Fibroblast of the aortic adventitia (primary cell): ENCODE measurements around the gene RICTOR. TPM values are rescaled to one million over a fixed set of nuclear protein-coding genes. Genes with fewer than 3 reads are reported as not detected.
A peak's percentile ranks its signal among the peaks of the same experiment; 100 is the strongest.

Source experiments
- DNase-seq: peaks from one replicate; pipeline ENCODE4 v3.0.0-alpha.2; 2010; ENCODE audit warnings: low read depth
- H3K4me3 ChIP-seq: 2 replicates; pipeline ENCODE4 v1.5.1; 2011; ENCODE audit warnings: low read depth, mild to moderate bottlenecking, control low read depth, low read length, moderate library complexity
- CTCF ChIP-seq: IDR thresholded peaks from 2 replicates; pipeline ENCODE4 v1.5.1; 2011; ENCODE audit warnings: mild to moderate bottlenecking, low read length, control low read depth, inconsistent platforms; ENCODE audit not compliant: insufficient read depth
- total RNA-seq: library from RNA; depleted of rRNA; stranded (reverse); fragments of >200 nt; gene quantifications from 2 replicates; pipeline ENCODE4 v1.2.3, GENCODE V29; 2012; ENCODE audit warnings: low replicate concordance

RICTOR gene
- total RNA-seq, 1 donor = 55.0 TPM

- DNase-seq = no peak
- TF ChIP-seq CTCF = no peak
- H3K4me3 ChIP-seq = no peak overlapping the region
Measured at GRCh38 chr5:39006650-39007049, 67.5 kb downstream of the RICTOR start.

GRCh38 chr5:39005566-39006232, 68.5 kb downstream of the RICTOR start:
- no peak overlapping the region for H3K4me3 ChIP-seq
- peak; percentile 32 for DNase-seq
- peak; percentile 47 for TF ChIP-seq CTCF

- TF ChIP-seq CTCF = no peak
Measured at GRCh38 chr5:39001683-39002082, 72.5 kb downstream of the RICTOR start.

GRCh38 chr5:38999037-38999436, 75.2 kb downstream of the RICTOR start:
- no peak overlapping the region for H3K4me3 ChIP-seq
- DNase-seq = no peak
- TF ChIP-seq CTCF = no peak

More at GRCh38 chr5:39001683-39002082, 72.5 kb downstream of the RICTOR start:
- DNase-seq = no peak
- no peak overlapping the region for H3K4me3 ChIP-seq

DNA sequence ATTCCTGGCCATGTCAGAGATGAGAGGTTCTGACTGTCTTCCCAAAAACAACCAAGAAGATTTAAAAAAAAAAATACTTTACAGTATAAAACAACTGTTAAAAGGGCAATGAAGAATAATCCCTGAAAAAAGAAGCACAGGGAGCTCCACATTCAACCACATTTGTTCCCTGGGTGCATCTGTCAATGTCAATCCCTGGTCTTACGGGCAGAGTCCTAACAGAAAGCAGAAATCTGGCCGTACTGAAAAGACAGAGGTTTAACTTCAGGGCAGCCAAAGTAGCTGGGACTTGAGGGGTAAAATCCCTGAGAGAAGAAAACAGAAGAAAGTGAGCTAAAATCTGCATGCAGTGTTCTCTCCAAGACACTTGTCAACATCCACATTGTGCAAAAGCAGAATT, 76.6 kb downstream of the RICTOR start:
- no peak overlapping the region for H3K4me3 ChIP-seq
- DNase-seq = no peak
- TF ChIP-seq CTCF = no peak

DNA sequence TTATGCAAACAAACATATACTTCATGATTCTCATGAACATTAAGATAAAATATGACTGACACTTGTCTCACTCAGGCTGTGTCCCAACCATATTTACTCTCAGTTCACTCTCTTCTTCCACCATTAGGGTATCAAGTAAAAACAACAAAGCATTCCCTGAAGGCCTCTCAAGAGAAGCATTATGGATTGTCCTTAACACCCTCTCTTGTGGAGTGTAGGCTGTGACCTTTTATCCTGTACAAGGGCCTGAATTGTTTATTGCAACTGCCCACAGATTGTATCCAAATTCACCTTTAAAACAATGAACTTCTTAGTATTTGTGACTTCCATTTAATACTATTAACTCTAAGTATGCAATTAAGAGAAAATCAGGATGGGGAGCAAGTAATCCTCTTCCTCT, 78.1 kb downstream of the RICTOR start:
- DNase-seq = no peak
- TF ChIP-seq CTCF = no peak

More for the DNA sequence above, 78.1 kb downstream of the RICTOR start:
- no peak overlapping the region for H3K4me3 ChIP-seq
